Liver (tissue), 9 donors: ENCODE measurements around the gene NLRP4. TPM values are rescaled to one million over a fixed set of nuclear protein-coding genes. Genes with fewer than 3 reads are reported as not detected.

Experiments used
- DNase-seq: peaks from one replicate; pipeline ENCODE4 v3.0.0-alpha.2; 2017; ENCODE audit warnings: low spot score
- H3K27ac ChIP-seq, 2 donors: one replicate each; pipeline ENCODE4 v1.7.0; 2013; ENCODE audit warnings: inconsistent platforms in 2 of 2, low read length in 2 of 2, control low read depth in 1 of 2, low read depth in 1 of 2, mild to moderate bottlenecking in 1 of 2
- H3K27me3 ChIP-seq, 4 donors: one replicate each; pipeline versions ENCODE4 v1.6.1 to v1.7.0; 2013; ENCODE audit warnings: low read length in 3 of 4, inconsistent platforms in 1 of 4, mild to moderate bottlenecking in 1 of 4, moderate library complexity in 1 of 4; ENCODE audit not compliant: control insufficient read depth in 4 of 4, insufficient read depth in 4 of 4
- H3K36me3 ChIP-seq, 4 donors: one replicate each; pipeline versions ENCODE4 v1.6.1 to v1.7.0; 2013; ENCODE audit warnings: low read length in 3 of 4, mild to moderate bottlenecking in 3 of 4, low read depth in 1 of 4, moderate library complexity in 1 of 4; ENCODE audit not compliant: control insufficient read depth in 4 of 4, insufficient read depth in 3 of 4
- H3K4me1 ChIP-seq, 4 donors: one replicate each; pipeline versions ENCODE4 v1.6.1 to v1.7.0; 2013; ENCODE audit warnings: low read length in 3 of 4, mild to moderate bottlenecking in 3 of 4, moderate library complexity in 1 of 4; ENCODE audit not compliant: control insufficient read depth in 4 of 4, insufficient read depth in 4 of 4
- H3K4me3 ChIP-seq, 3 donors: one replicate each; pipeline versions ENCODE4 v1.6.1 to v1.7.0; 2013; ENCODE audit warnings: low read length in 3 of 3, control low read depth in 1 of 3, low read depth in 1 of 3, mild to moderate bottlenecking in 1 of 3
- H3K9ac ChIP-seq, 2 donors: one replicate each; pipeline ENCODE4 v1.7.0; 2013; ENCODE audit warnings: low read length in 2 of 2, mild to moderate bottlenecking in 2 of 2, moderate library complexity in 2 of 2, control low read depth in 1 of 2, low read depth in 1 of 2
- H3K9me3 ChIP-seq, 4 donors: one replicate each; pipeline versions ENCODE4 v1.6.1 to v1.7.0; 2013; ENCODE audit warnings: low read length in 3 of 4; ENCODE audit not compliant: control insufficient read depth in 4 of 4
- ATF3 ChIP-seq: IDR thresholded peaks from 2 replicates; pipeline ENCODE4 v1.6.1; 2016; ENCODE audit warnings: antibody characterized with exemption
- EGR1 ChIP-seq, 2 donors: IDR thresholded peaks; 2 replicates each; pipeline ENCODE4 v1.6.1; 2016 to 2018; ENCODE audit warnings: antibody characterized with exemption in 2 of 2, low read depth in 2 of 2
- FOXA1 ChIP-seq: IDR thresholded peaks from 2 replicates; pipeline ENCODE4 v1.6.1; 2016; ENCODE audit warnings: antibody characterized with exemption
- FOXA2 ChIP-seq: IDR thresholded peaks from 2 replicates; pipeline ENCODE4 v1.6.1; 2016; ENCODE audit warnings: antibody characterized with exemption
- GABPA ChIP-seq, 2 donors: IDR thresholded peaks in 1 of 2; conservative IDR thresholded peaks in 1 of 2; 2 replicates each; pipeline ENCODE4 v1.6.1; 2016; ENCODE audit warnings: antibody characterized with exemption in 2 of 2, mild to moderate bottlenecking in 1 of 2, moderate library complexity in 1 of 2
- HNF4A ChIP-seq, 2 donors: conservative IDR thresholded peaks; 2 replicates each; pipeline ENCODE4 v1.6.1; 2016; ENCODE audit warnings: antibody characterized with exemption in 2 of 2, mild to moderate bottlenecking in 2 of 2
- HNF4G ChIP-seq: IDR thresholded peaks from 2 replicates; pipeline ENCODE4 v1.6.1; 2016; ENCODE audit warnings: antibody characterized with exemption
- JUND ChIP-seq, 2 donors: IDR thresholded peaks; 2 replicates each; pipeline ENCODE4 v1.6.1; 2016; ENCODE audit warnings: antibody characterized with exemption in 2 of 2
- NR2F2 ChIP-seq: IDR thresholded peaks from 2 replicates; pipeline ENCODE4 v1.6.1; 2016; ENCODE audit warnings: antibody characterized with exemption
- RAD21 ChIP-seq, 2 donors: IDR thresholded peaks; 2 replicates each; pipeline ENCODE4 v1.6.1; 2016; ENCODE audit warnings: antibody characterized with exemption in 2 of 2, mild to moderate bottlenecking in 2 of 2
- REST ChIP-seq: IDR thresholded peaks from 2 replicates; pipeline ENCODE4 v1.6.1; 2016; ENCODE audit warnings: antibody characterized with exemption, mild to moderate bottlenecking
- RXRA ChIP-seq, 2 donors: IDR thresholded peaks; 2 replicates each; pipeline ENCODE4 v1.6.1; 2017 to 2018; ENCODE audit warnings: antibody characterized with exemption in 2 of 2, mild to moderate bottlenecking in 1 of 2
- SP1 ChIP-seq: IDR thresholded peaks from 2 replicates; pipeline ENCODE4 v1.6.1; 2018; ENCODE audit warnings: antibody characterized with exemption, mild to moderate bottlenecking
- TAF1 ChIP-seq: conservative IDR thresholded peaks from 2 replicates; pipeline ENCODE4 v1.6.1; 2016; ENCODE audit warnings: antibody characterized with exemption, mild to moderate bottlenecking
- YY1 ChIP-seq: IDR thresholded peaks from 2 replicates; pipeline ENCODE4 v1.6.1; 2016; ENCODE audit warnings: antibody characterized with exemption, mild to moderate bottlenecking
- WGBS: extraction: QIAGEN DNeasy Blood & Tissue Kit; methylation state at CpG from one replicate; pipeline ENCODE4 v1.1.7; 2013; 5-methylcytosine and 5-hydroxymethylcytosine counted together
- polyA plus RNA-seq, 2 donors: library from polyadenylated mRNA; stranded (reverse) in 1 of 2; unstranded in 1 of 2; fragments of 200-250 nt in 1 of 2; fragments of >200 nt in 1 of 2; fragmentation: Nextera tagmentation in 1 of 2; extraction: Ambion mirVana in 1 of 2; gene quantifications; one replicate each; pipeline versions ENCODE4 v1.2.1 to v1.2.3, GENCODE V29; 2013 to 2015
- total RNA-seq, 2 donors: library from RNA; depleted of rRNA; stranded (reverse); fragments of >200 nt; gene quantifications; one replicate each; pipeline ENCODE4 v1.2.3, GENCODE V29; 2014
- TF ChIP-seq, protein P1 (sequence below): fragments of 150-350 bp; IDR thresholded peaks from 2 replicates; pipeline ENCODE4 v1.5.1; 2017; ENCODE audit warnings: improper control_type of control experiment, low read depth, low read length; ENCODE audit not compliant: missing input control
- TF ChIP-seq, protein P2 (sequence below): IDR thresholded peaks from 2 replicates; pipeline ENCODE4 v1.6.1; 2016; ENCODE audit warnings: antibody characterized with exemption
- TF ChIP-seq, protein P3 (sequence below): IDR thresholded peaks from 2 replicates; pipeline ENCODE4 v1.6.1; 2016; ENCODE audit warnings: antibody characterized with exemption
- donor health status: healthy.
- donor health status: healthy.
- donor health status: healthy.
- donor health status: healthy.
- donor health status: healthy.

NLRP4 gene
- total and polyA plus RNA-seq, 4 donors = not detected

- TF ChIP-seq HNF4G = no peak
- no peak for TF ChIP-seq ATF3
- TF ChIP-seq RAD21 (IDR thresholded peaks at IDR 0.05) = no peak
- no peak for TF ChIP-seq JUND (IDR thresholded peaks at IDR 0.05)
These were observed 16.3 kb upstream of the NLRP4 start (continued) for GRCh38 chr19:55820037-55820436.

- no peaks in the 10 kb centered on the region for H3K36me3 ChIP-seq
- TF ChIP-seq HNF4G = no peak
- no peak overlapping the region for H3K9ac ChIP-seq
- H3K27ac ChIP-seq = no peak overlapping the region
- H3K4me1 ChIP-seq = no peaks in the 10 kb centered on the region
- 73% methylated on average over 5 of the region's 5 CpGs for WGBS
- no peaks in the 10 kb centered on the region for H3K9me3 ChIP-seq
- DNase-seq = no peak
- H3K4me3 ChIP-seq = no peak overlapping the region
- no peaks in the 10 kb centered on the region for H3K27me3 ChIP-seq
These were observed 5.7 kb upstream of the NLRP4 start for GRCh38 chr19:55830656-55831055.

- no peaks in the 10 kb centered on the region for H3K4me1 ChIP-seq
- 72% methylated on average over 10 of the region's 10 CpGs for WGBS
These were observed 4.5 kb upstream of the NLRP4 start, which contains the start of gene NLRP11 for GRCh38 chr19:55831846-55832245. TSS of gene NLRP11 (minus strand) at chr19:55831999. CDS start at chr19:55818174, 13,825 bp downstream.

DNA sequence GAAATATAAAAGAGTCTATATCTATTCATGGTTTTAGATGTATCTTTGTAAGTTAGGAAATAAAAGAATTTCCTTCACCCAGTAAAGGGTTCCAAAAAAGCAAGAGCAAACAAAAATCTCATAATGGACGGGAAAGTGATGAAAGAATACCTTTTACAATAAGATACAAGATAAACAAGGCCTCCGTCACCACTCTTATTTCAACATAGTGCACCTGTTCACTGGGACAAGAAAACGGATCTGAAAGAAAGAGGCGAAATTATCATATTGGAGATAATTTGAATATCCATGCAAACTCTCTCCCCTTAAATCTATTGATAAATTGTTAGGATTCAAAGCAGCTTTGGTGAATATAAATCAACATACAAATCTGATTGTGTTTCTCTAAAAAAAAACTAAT is 3.7 kb upstream of the NLRP4 start:
- no peaks in the 10 kb centered on the region for H3K27me3 ChIP-seq
- no peaks in the 10 kb centered on the region for H3K36me3 ChIP-seq
- H3K4me1 ChIP-seq = no peaks in the 10 kb centered on the region
- no peak for DNase-seq
- H3K27ac ChIP-seq = no peak overlapping the region
- H3K9me3 ChIP-seq = no peaks in the 10 kb centered on the region
- no peak overlapping the region for H3K4me3 ChIP-seq
- no peak overlapping the region for H3K9ac ChIP-seq
- 63% methylated on average over 4 of the region's 4 CpGs for WGBS
- TF ChIP-seq, protein P1, sequence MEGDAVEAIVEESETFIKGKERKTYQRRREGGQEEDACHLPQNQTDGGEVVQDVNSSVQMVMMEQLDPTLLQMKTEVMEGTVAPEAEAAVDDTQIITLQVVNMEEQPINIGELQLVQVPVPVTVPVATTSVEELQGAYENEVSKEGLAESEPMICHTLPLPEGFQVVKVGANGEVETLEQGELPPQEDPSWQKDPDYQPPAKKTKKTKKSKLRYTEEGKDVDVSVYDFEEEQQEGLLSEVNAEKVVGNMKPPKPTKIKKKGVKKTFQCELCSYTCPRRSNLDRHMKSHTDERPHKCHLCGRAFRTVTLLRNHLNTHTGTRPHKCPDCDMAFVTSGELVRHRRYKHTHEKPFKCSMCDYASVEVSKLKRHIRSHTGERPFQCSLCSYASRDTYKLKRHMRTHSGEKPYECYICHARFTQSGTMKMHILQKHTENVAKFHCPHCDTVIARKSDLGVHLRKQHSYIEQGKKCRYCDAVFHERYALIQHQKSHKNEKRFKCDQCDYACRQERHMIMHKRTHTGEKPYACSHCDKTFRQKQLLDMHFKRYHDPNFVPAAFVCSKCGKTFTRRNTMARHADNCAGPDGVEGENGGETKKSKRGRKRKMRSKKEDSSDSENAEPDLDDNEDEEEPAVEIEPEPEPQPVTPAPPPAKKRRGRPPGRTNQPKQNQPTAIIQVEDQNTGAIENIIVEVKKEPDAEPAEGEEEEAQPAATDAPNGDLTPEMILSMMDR = no peak
- TF ChIP-seq JUND (IDR thresholded peaks at IDR 0.05) (no peak), FOXA2 (no peak), RXRA (IDR thresholded peaks at IDR 0.05) (no peak), EGR1 (IDR thresholded peaks at IDR 0.05; ENCODE audit: low read depth in 2 of 2) (no peak), HNF4G (no peak), HNF4A (conservative IDR thresholded peaks at IDR 0.05) (no peak), YY1 (no peak), FOXA1 (no peak), NR2F2 (no peak), SP1 (no peak), ATF3 (no peak), REST (no peak), RAD21 (IDR thresholded peaks at IDR 0.05) (no peak), GABPA (IDR thresholded peaks at IDR 0.05 in 1 of 2, conservative IDR thresholded peaks at IDR 0.05 in 1 of 2) (no peak)
- TF ChIP-seq, protein P2, sequence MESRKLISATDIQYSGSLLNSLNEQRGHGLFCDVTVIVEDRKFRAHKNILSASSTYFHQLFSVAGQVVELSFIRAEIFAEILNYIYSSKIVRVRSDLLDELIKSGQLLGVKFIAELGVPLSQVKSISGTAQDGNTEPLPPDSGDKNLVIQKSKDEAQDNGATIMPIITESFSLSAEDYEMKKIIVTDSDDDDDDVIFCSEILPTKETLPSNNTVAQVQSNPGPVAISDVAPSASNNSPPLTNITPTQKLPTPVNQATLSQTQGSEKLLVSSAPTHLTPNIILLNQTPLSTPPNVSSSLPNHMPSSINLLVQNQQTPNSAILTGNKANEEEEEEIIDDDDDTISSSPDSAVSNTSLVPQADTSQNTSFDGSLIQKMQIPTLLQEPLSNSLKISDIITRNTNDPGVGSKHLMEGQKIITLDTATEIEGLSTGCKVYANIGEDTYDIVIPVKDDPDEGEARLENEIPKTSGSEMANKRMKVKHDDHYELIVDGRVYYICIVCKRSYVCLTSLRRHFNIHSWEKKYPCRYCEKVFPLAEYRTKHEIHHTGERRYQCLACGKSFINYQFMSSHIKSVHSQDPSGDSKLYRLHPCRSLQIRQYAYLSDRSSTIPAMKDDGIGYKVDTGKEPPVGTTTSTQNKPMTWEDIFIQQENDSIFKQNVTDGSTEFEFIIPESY = no peak
- TF ChIP-seq, protein P3, sequence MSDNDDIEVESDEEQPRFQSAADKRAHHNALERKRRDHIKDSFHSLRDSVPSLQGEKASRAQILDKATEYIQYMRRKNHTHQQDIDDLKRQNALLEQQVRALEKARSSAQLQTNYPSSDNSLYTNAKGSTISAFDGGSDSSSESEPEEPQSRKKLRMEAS = no peak

More at GRCh38 chr19:55831846-55832245, 4.5 kb upstream of the NLRP4 start, which contains the start of gene NLRP11:
- H3K9me3 ChIP-seq = no peaks in the 10 kb centered on the region
- H3K9ac ChIP-seq = no peak within 1 kb of the TSS
- H3K4me3 ChIP-seq = no peak within 1 kb of the TSS
- TF ChIP-seq HNF4G (no peak), ATF3 (no peak), TAF1 (no peak)
- H3K27me3 ChIP-seq = no peaks in the 10 kb centered on the region
- H3K36me3 ChIP-seq = no peaks in the 10 kb centered on the region
- DNase-seq = no peak
- no peak within 1 kb of the TSS for H3K27ac ChIP-seq
